H1 (cell line): ENCODE measurements around the gene HNRNPA1. TPM values are rescaled to one million over a fixed set of nuclear protein-coding genes. Genes with fewer than 3 reads are reported as not detected.

Source experiments
- CTCF ChIA-PET: fragments of 300-600 bp; sonication (Branson Sonifier 250); formaldehyde crosslinking; loops from one replicate; lab custom pipeline; 2021; ENCODE audit not compliant: partially characterized antibody; lab: Charles Lee
- POLR2A ChIA-PET: fragments of 300-600 bp; sonication (Branson Sonifier 250); formaldehyde crosslinking; loops from one replicate; lab custom pipeline; 2021; ENCODE audit warnings: inconsistent platforms; ENCODE audit not compliant: partially characterized antibody; lab: Charles Lee
- DNase-seq, 2 experiments: peaks; one replicate each; pipeline versions ENCODE4 v3.0.0 to v3.0.0-alpha.2; 2010 to 2022; ENCODE audit warnings: low spot score in 2 of 2, low read depth in 1 of 2, mixed read lengths in 1 of 2
- FAIRE-seq: peaks from 2 replicates; lab custom pipeline; 2011; peaks lifted over from hg19 to GRCh38; lab: Jason Lieb, UNC
- H2AFZ ChIP-seq: 2 replicates; pipeline ENCODE4 v1.8.1; 2012; ENCODE audit warnings: low read length, inconsistent platforms
- H2AK5ac ChIP-seq: 2 replicates; pipeline ENCODE4 v1.6.1; 2013; ENCODE audit warnings: low read depth, low read length
- H2BK120ac ChIP-seq: replicated peaks from 2 replicates; pipeline ENCODE3; 2013; ENCODE audit warnings: low read depth, low read length, inconsistent platforms
- H2BK12ac ChIP-seq: 2 replicates; pipeline ENCODE4 v1.6.1; 2013; ENCODE audit warnings: low read depth, low read length
- H2BK15ac ChIP-seq: 2 replicates; pipeline ENCODE4 v1.6.1; 2013; ENCODE audit warnings: low read length
- H2BK20ac ChIP-seq: 2 replicates; pipeline ENCODE4 v1.6.1; 2013; ENCODE audit warnings: low read length
- H2BK5ac ChIP-seq: 2 replicates; pipeline ENCODE4 v1.6.1; 2013; ENCODE audit warnings: low read depth, low read length
- H3K14ac ChIP-seq: 2 replicates; pipeline ENCODE4 v1.6.1; 2013; ENCODE audit warnings: inconsistent platforms; ENCODE audit not compliant: insufficient read length
- H3K18ac ChIP-seq: 2 replicates; pipeline ENCODE4 v1.6.1; 2013; ENCODE audit warnings: low read length; ENCODE audit errors: extremely low read depth
- H3K23ac ChIP-seq: 2 replicates; pipeline ENCODE4 v1.6.1; 2013; ENCODE audit warnings: inconsistent platforms; ENCODE audit not compliant: insufficient read length
- H3K23me2 ChIP-seq: 2 replicates; pipeline ENCODE4 v1.6.1; 2013; ENCODE audit warnings: low read depth, low read length
- H3K27ac ChIP-seq: 2 replicates; pipeline ENCODE4 v1.6.1; 2011; ENCODE audit warnings: low read depth, low read length, inconsistent platforms
- H3K27me3 ChIP-seq, 4 experiments: replicated peaks in 1 of 4; 1 replicate in 1 of 4; 2 replicates in 3 of 4; pipeline versions ENCODE4 v1.6.1 to v1.8.1; 2011 to 2013; ENCODE audit warnings: low read length in 3 of 4, mild to moderate bottlenecking in 3 of 4, inconsistent platforms in 2 of 4, mixed read lengths in 2 of 4, moderate library complexity in 1 of 4; ENCODE audit not compliant: control insufficient read depth in 3 of 4, insufficient read depth in 3 of 4; ENCODE audit errors: extremely low read depth in 1 of 4
- H3K36me3 ChIP-seq, 4 experiments: 2 replicates each; pipeline versions ENCODE4 v1.6.1 to v1.8.1; 2011 to 2013; ENCODE audit warnings: mild to moderate bottlenecking in 4 of 4, low read length in 3 of 4, moderate library complexity in 2 of 4, control low read depth in 1 of 4, inconsistent platforms in 1 of 4; ENCODE audit not compliant: insufficient read depth in 4 of 4, control insufficient read depth in 2 of 4
- H3K4ac ChIP-seq: replicated peaks from 2 replicates; pipeline ENCODE3; 2013; ENCODE audit warnings: low read length, low read depth, mixed read lengths, inconsistent platforms; ENCODE audit not compliant: insufficient read length
- H3K4me1 ChIP-seq, 4 experiments: replicated peaks in 1 of 4; 1 replicate in 1 of 4; 2 replicates in 3 of 4; pipeline versions ENCODE4 v1.6.1 to v1.8.1; 2011 to 2013; ENCODE audit warnings: low read length in 3 of 4, inconsistent platforms in 2 of 4, mixed read lengths in 1 of 4; ENCODE audit not compliant: insufficient read depth in 4 of 4, control insufficient read depth in 3 of 4
- H3K4me2 ChIP-seq, 2 experiments: 2 replicates each; pipeline versions ENCODE4 v1.6.1 to v1.8.1; 2011 to 2013; ENCODE audit warnings: low read depth in 2 of 2, low read length in 2 of 2, control low read depth in 1 of 2, inconsistent platforms in 1 of 2, mild to moderate bottlenecking in 1 of 2; ENCODE audit not compliant: insufficient read depth in 1 of 2
- H3K4me3 ChIP-seq, 4 experiments: fragments of 200-600, 300-600 bp in 1 of 4; sonication (generic), shearing (Covaris generic), sonication (Bioruptor Twin) in 1 of 4; 2 replicates each; pipeline versions ENCODE4 v1.5.1 to v1.8.1; 2011 to 2016; ENCODE audit warnings: low read length in 4 of 4, low read depth in 3 of 4, control low read depth in 2 of 4, inconsistent platforms in 2 of 4, mild to moderate bottlenecking in 2 of 4, mixed read lengths in 1 of 4, moderate library complexity in 1 of 4; ENCODE audit not compliant: insufficient read depth in 2 of 4; ENCODE audit errors: extremely low read depth in 1 of 4
- H3K56ac ChIP-seq: replicated peaks from 2 replicates; pipeline ENCODE3; 2013; ENCODE audit warnings: low read depth, mild to moderate bottlenecking, mixed read lengths, low read length, inconsistent platforms; ENCODE audit not compliant: insufficient read length
- H3K79me1 ChIP-seq: 2 replicates; pipeline ENCODE4 v1.6.1; 2013; ENCODE audit warnings: low read depth, low read length, control low read depth
- H3K79me2 ChIP-seq, 2 experiments: 2 replicates each; pipeline versions ENCODE4 v1.6.1 to v1.8.1; 2012 to 2013; ENCODE audit warnings: low read length in 2 of 2, mild to moderate bottlenecking in 2 of 2, inconsistent platforms in 1 of 2; ENCODE audit not compliant: insufficient read depth in 2 of 2, control insufficient read depth in 1 of 2
- H3K9ac ChIP-seq, 4 experiments: replicated peaks in 1 of 4; 1 replicate in 1 of 4; 2 replicates in 3 of 4; pipeline versions ENCODE4 v1.6.1 to v1.8.1; 2011 to 2013; ENCODE audit warnings: low read depth in 3 of 4, low read length in 3 of 4, control low read depth in 2 of 4, mild to moderate bottlenecking in 2 of 4, moderate library complexity in 2 of 4, inconsistent platforms in 1 of 4; ENCODE audit errors: extremely low read depth in 1 of 4
- H3K9me3 ChIP-seq, 2 experiments: 2 replicates each; pipeline versions ENCODE4 v1.6.1 to v1.8.1; 2012 to 2013; ENCODE audit warnings: mild to moderate bottlenecking in 2 of 2, moderate library complexity in 2 of 2, control low read depth in 1 of 2, inconsistent platforms in 1 of 2, low read depth in 1 of 2, low read length in 1 of 2, mixed read lengths in 1 of 2; ENCODE audit not compliant: insufficient read depth in 2 of 2
- H4K20me1 ChIP-seq, 2 experiments: replicated peaks in 1 of 2; 2 replicates each; pipeline versions ENCODE3 to v1.8.1; 2011 to 2013; ENCODE audit warnings: inconsistent platforms in 2 of 2, low read length in 2 of 2, mild to moderate bottlenecking in 1 of 2; ENCODE audit not compliant: insufficient read depth in 2 of 2, control insufficient read depth in 1 of 2
- H4K5ac ChIP-seq: 2 replicates; pipeline ENCODE4 v1.6.1; 2013; ENCODE audit warnings: low read length, low read depth, mixed read lengths, inconsistent platforms; ENCODE audit not compliant: insufficient read length
- H4K8ac ChIP-seq: 2 replicates; pipeline ENCODE4 v1.8.0; 2013; ENCODE audit warnings: mild to moderate bottlenecking, moderate library complexity, low read length, inconsistent platforms; ENCODE audit not compliant: insufficient read depth; ENCODE audit errors: extremely low read depth
- H4K91ac ChIP-seq: replicated peaks from 2 replicates; pipeline ENCODE3; 2013; ENCODE audit warnings: low read length, mixed read lengths, inconsistent platforms; ENCODE audit not compliant: insufficient read length
- BCL11A ChIP-seq, 2 experiments: IDR thresholded peaks; one replicate each; pipeline ENCODE4 v1.6.1; 2011; ENCODE audit warnings: low read depth in 2 of 2, low read length in 2 of 2, mild to moderate bottlenecking in 2 of 2
- CBX5 ChIP-seq: fragments of 300-800, 300-1000 bp; sonication (generic); IDR thresholded peaks from 2 replicates; pipeline ENCODE4 v1.7.1; 2016; ENCODE audit warnings: antibody characterized with exemption, low read length, low read depth
- KDM4A ChIP-seq: IDR thresholded peaks from one replicate; pipeline ENCODE4 v1.7.1; 2012; ENCODE audit warnings: low read depth, mild to moderate bottlenecking, moderate library complexity, low read length, inconsistent platforms; ENCODE audit not compliant: severe bottlenecking
- MAX ChIP-seq: IDR thresholded peaks from 2 replicates; pipeline ENCODE4 v1.6.1; 2012; ENCODE audit warnings: inconsistent platforms
- PHF8 ChIP-seq: fragments of 200-600 bp; sonication (generic); conservative IDR thresholded peaks from 2 replicates; pipeline ENCODE4 v1.7.1; 2012; ENCODE audit warnings: low read depth, mild to moderate bottlenecking, inconsistent platforms, low read length, moderate library complexity
- POLR2A ChIP-seq, 2 experiments: IDR thresholded peaks; 1 replicate in 1 of 2; 2 replicates in 1 of 2; pipeline ENCODE4 v1.6.1; 2011; ENCODE audit warnings: low read depth in 2 of 2, low read length in 2 of 2, mild to moderate bottlenecking in 2 of 2; ENCODE audit errors: control extremely low read depth in 1 of 2
- RXRA ChIP-seq: IDR thresholded peaks from 2 replicates; pipeline ENCODE4 v1.6.1; 2011; ENCODE audit warnings: low read depth, mild to moderate bottlenecking, low read length, moderate library complexity; ENCODE audit not compliant: insufficient read depth
- SIRT6 ChIP-seq: IDR thresholded peaks from one replicate; pipeline ENCODE4 v1.7.1; 2012; ENCODE audit warnings: low read length, inconsistent platforms
- WGBS, 2 experiments: shearing (Covaris generic) in 1 of 2; methylation state at CpG; one replicate each; pipeline versions ENCODE4 v1.1.6 to v1.1.7; 2013 to 2015; ENCODE audit warnings: low lambda C conversion rate in 2 of 2, mixed read lengths in 2 of 2, inconsistent platforms in 1 of 2, low coverage in 1 of 2, missing lambda C conversion rate in 1 of 2; ENCODE audit not compliant: insufficient replicate concordance in 2 of 2, insufficient coverage in 1 of 2, insufficient read length in 1 of 2; ENCODE audit errors: extremely low coverage in 1 of 2, missing lambda C conversion rate in 1 of 2; 5-methylcytosine and 5-hydroxymethylcytosine counted together
- polyA plus RNA-seq, 7 experiments: library from polyadenylated mRNA; depleted of rRNA in 3 of 7; stranded (reverse) in 5 of 7; unstranded in 2 of 7; fragments of >200 nt in 5 of 7; fragments of 200-250 nt in 2 of 7; gene quantifications; 1 replicate in 5 of 7; 2 replicates in 1 of 7; 4 replicates in 1 of 7; pipeline versions ENCODE4 v1.2.1 to v1.2.3, GENCODE V29; 2011 to 2013; ENCODE audit warnings: missing spikeins in 2 of 7, mixed read lengths in 2 of 7
- total RNA-seq: library from RNA; stranded (reverse); fragmentation: NEBNext Ultra II Directional; extraction: Animal tissue kit (Norgen Biotek cat#: 25700); gene quantifications from 2 replicates; pipeline ENCODE4 v1.2.1, GENCODE V29; 2021
- TF ChIP-seq, protein P1 (sequence below): IDR thresholded peaks from 2 replicates; pipeline ENCODE4 v1.6.1; 2011; ENCODE audit warnings: low read depth, mild to moderate bottlenecking, low read length; ENCODE audit not compliant: insufficient read depth

The HNRNPA1 gene
- total and polyA plus RNA-seq, 2 of the 8 experiments (the other 6 are each of a cell fraction or from before 2014, with no cell fraction given) = 835 to 2,738 TPM

DNA sequence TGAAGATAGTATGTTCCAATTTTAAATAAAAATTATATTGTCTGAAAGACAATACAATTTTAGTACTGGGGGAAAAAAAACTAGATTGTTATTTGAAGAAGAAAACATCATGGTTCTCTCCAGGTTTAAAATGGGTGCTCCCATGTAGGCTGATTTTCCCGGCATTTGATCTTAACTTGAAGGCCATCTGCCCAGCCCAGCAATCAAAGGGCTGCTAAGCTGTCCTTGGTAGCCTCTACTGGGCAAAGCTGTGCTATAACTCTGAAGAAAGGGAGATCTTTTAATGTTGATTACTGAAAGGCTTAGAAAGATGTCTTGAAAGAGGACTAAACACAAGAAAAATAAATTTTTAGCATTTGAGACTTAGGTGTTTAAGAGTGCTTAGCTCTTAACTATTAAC lies 42.0 kb upstream of the HNRNPA1 start:
- no peak overlapping the region for H3K23ac ChIP-seq
- H3K23me2 ChIP-seq = no peaks in the 10 kb centered on the region
- no peaks in the 10 kb centered on the region for H3K9me3 ChIP-seq
- H3K14ac ChIP-seq = no peak overlapping the region
- no peak overlapping the region for H3K4me2 ChIP-seq
- H3K36me3 ChIP-seq = peaks cover 11 to 48% (median 32%) of the 10 kb centered on the region in 4 experiments; a peak in 7 of 8 replicates
- no peaks in the 10 kb centered on the region for H3K79me2 ChIP-seq
- no peaks in the 10 kb centered on the region for H3K27me3 ChIP-seq
- H2BK20ac ChIP-seq = no peak overlapping the region
- H3K4me1 ChIP-seq = no peaks in the 10 kb centered on the region
- H2AK5ac ChIP-seq = no peak overlapping the region
- no peak overlapping the region for H2BK120ac ChIP-seq
- WGBS, 2 experiments = 94% methylated on average over 1 of the region's 1 CpG; no CpG with 5 or more reads in 1 of the 2 experiments
- no peak overlapping the region for H4K91ac ChIP-seq
- no peak overlapping the region for H3K56ac ChIP-seq
- H2BK15ac ChIP-seq = no peak overlapping the region
- H4K8ac ChIP-seq = no peak overlapping the region
- H3K79me1 ChIP-seq = no peaks in the 10 kb centered on the region; the same call in 1 of the 2 replicates
- no peak overlapping the region for H3K9ac ChIP-seq
- H3K27ac ChIP-seq = no peak overlapping the region
- no peak overlapping the region for H2BK5ac ChIP-seq
- no peak overlapping the region for H3K4ac ChIP-seq
- H2AFZ ChIP-seq = no peak overlapping the region
- POLR2A ChIA-PET = interaction anchor here (1.6 to 44.8 kb wide), 5 partner anchors 10 to 51 kb away, joined by 6 to 1006 read pairs (median 13); partner anchors contain the start of genes CBX5 and HNRNPA1
- no peak for FAIRE-seq
- no peak overlapping the region for H4K5ac ChIP-seq
- DNase-seq = no peak
- H4K20me1 ChIP-seq = peaks cover 0 to 2% of the 10 kb centered on the region in 2 experiments
- CTCF ChIA-PET = interaction anchor here (0.6 to 8.6 kb wide), 6 partner anchors 10 to 25 kb away, joined by 4 to 68 read pairs (median 5); no protein-coding TSS in a partner anchor
- H2BK12ac ChIP-seq = no peak overlapping the region
- no peak overlapping the region for H3K18ac ChIP-seq
- no peak overlapping the region for H3K4me3 ChIP-seq
- no peak for TF ChIP-seq CBX5
- TF ChIP-seq POLR2A (IDR thresholded peaks at IDR 0.05; ENCODE audit: control extremely low read depth in 1 of 2, low read depth in 2 of 2, low read length in 2 of 2) = no peak
- TF ChIP-seq SIRT6 = no peak
- TF ChIP-seq MAX = no peak
- TF ChIP-seq PHF8 = no peak
- TF ChIP-seq BCL11A (IDR thresholded peaks at IDR 0.05; ENCODE audit: low read depth in 2 of 2, low read length in 2 of 2) = no peak
- no peak for TF ChIP-seq RXRA
- TF ChIP-seq KDM4A = no peak
- TF ChIP-seq, protein P1, sequence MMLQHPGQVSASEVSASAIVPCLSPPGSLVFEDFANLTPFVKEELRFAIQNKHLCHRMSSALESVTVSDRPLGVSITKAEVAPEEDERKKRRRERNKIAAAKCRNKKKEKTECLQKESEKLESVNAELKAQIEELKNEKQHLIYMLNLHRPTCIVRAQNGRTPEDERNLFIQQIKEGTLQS = no peak
